SK-N-SH (cell line): Measurements from ENCODE around the gene CTXN3. TPM values are rescaled to one million over a fixed set of nuclear protein-coding genes. Genes with fewer than 3 reads are reported as not detected.

Source experiments
- CTCF ChIA-PET: fragments of 300-600, 350-600 bp; formaldehyde crosslinking; extraction: SDS; loops from one replicate; lab custom pipeline; 2021; lab: Yijun Ruan, JAX
- POLR2A ChIA-PET: fragments of 350-600 bp; sonication (Branson Sonifier 250); formaldehyde crosslinking; extraction: SDS; loops from one replicate; lab custom pipeline; 2020; ENCODE audit warnings: antibody characterized with exemption, inconsistent platforms; lab: Yijun Ruan, JAX
- DNase-seq: peaks from one replicate; pipeline ENCODE4 v3.0.0; 2012
- H2AFZ ChIP-seq: fragments of 200-600 bp; sonication (generic); 2 replicates; pipeline ENCODE4 v1.8.1; 2016; ENCODE audit warnings: antibody characterized with exemption, mild to moderate bottlenecking, low read depth
- H3F3A ChIP-seq: fragments of 200-600 bp; sonication (generic); replicated peaks from 2 replicates; pipeline ENCODE3; 2016; ENCODE audit warnings: antibody characterized with exemption, mild to moderate bottlenecking; ENCODE audit not compliant: insufficient read depth
- H3K27ac ChIP-seq, 2 experiments: fragments of 200-500 bp in 1 of 2; fragments of 200-600 bp in 1 of 2; sonication (Bioruptor generic) in 1 of 2; sonication (generic), shearing (Covaris generic) in 1 of 2; 2 replicates each; pipeline versions ENCODE4 v1.5.1 to v1.6.1; 2014 to 2016; ENCODE audit warnings: low read depth in 2 of 2, inconsistent platforms in 1 of 2, low read length in 1 of 2, mild to moderate bottlenecking in 1 of 2, mixed read lengths in 1 of 2
- H3K27me3 ChIP-seq: fragments of 200-600 bp; sonication (generic), shearing (Covaris generic); 2 replicates; pipeline ENCODE4 v1.6.1; 2016; ENCODE audit warnings: mixed run types; ENCODE audit not compliant: insufficient read depth
- H3K36me3 ChIP-seq, 2 experiments: fragments of 200-500 bp in 1 of 2; fragments of 200-600 bp in 1 of 2; sonication (Bioruptor generic) in 1 of 2; sonication (generic) in 1 of 2; replicated peaks in 1 of 2; 2 replicates each; pipeline versions ENCODE3 to v1.5.1; 2014 to 2016; ENCODE audit warnings: low read length in 1 of 2, mild to moderate bottlenecking in 1 of 2; ENCODE audit not compliant: insufficient read depth in 2 of 2, control insufficient read depth in 1 of 2
- H3K4me1 ChIP-seq, 2 experiments: fragments of 200-500 bp in 1 of 2; fragments of 200-600 bp in 1 of 2; sonication (Bioruptor generic) in 1 of 2; sonication (generic), shearing (Covaris generic) in 1 of 2; 2 replicates each; pipeline versions ENCODE4 v1.5.1 to v1.6.1; 2014 to 2016; ENCODE audit warnings: low read depth in 1 of 2, low read length in 1 of 2, mixed run types in 1 of 2; ENCODE audit not compliant: insufficient read depth in 2 of 2, control insufficient read depth in 1 of 2
- H3K4me2 ChIP-seq: fragments of 200-600 bp; sonication (generic), shearing (Covaris generic); 2 replicates; pipeline ENCODE4 v1.6.1; 2017; ENCODE audit warnings: mixed run types
- H3K4me3 ChIP-seq, 2 experiments: fragments of 200-500 bp in 1 of 2; fragments of 200-600 bp in 1 of 2; sonication (Bioruptor generic) in 1 of 2; sonication (generic), shearing (Covaris generic) in 1 of 2; 2 replicates each; pipeline versions ENCODE4 v1.5.1 to v1.8.1; 2014 to 2016; ENCODE audit warnings: low read depth in 2 of 2, inconsistent platforms in 1 of 2, low read length in 1 of 2, mild to moderate bottlenecking in 1 of 2, mixed read lengths in 1 of 2, moderate library complexity in 1 of 2
- H3K79me2 ChIP-seq: fragments of 200-600 bp; sonication (generic); 2 replicates; pipeline ENCODE4 v1.8.1; 2017; ENCODE audit warnings: mild to moderate bottlenecking; ENCODE audit not compliant: insufficient read depth
- H3K9ac ChIP-seq: fragments of 200-600 bp; sonication (generic); 2 replicates; pipeline ENCODE4 v1.6.1; 2017; ENCODE audit warnings: mixed run types
- H3K9me2 ChIP-seq: fragments of 200-600 bp; sonication (generic); 2 replicates; pipeline ENCODE4 v1.6.1; 2017; ENCODE audit warnings: mixed run types
- H3K9me3 ChIP-seq: fragments of 200-600 bp; sonication (generic); 2 replicates; pipeline ENCODE4 v1.6.1; 2017; ENCODE audit warnings: mixed run types, mild to moderate bottlenecking, moderate library complexity
- H4K20me1 ChIP-seq: fragments of 200-600 bp; sonication (generic); 2 replicates; pipeline ENCODE4 v1.6.1; 2017; ENCODE audit warnings: mild to moderate bottlenecking, mixed run types; ENCODE audit not compliant: insufficient read depth
- CHD2 ChIP-seq: fragments of 150-350 bp; IDR thresholded peaks from 2 replicates; pipeline ENCODE4 v1.6.1; 2018; ENCODE audit warnings: low read length; ENCODE audit not compliant: partially characterized antibody
- EZH2phosphoT487 ChIP-seq: fragments of 200-600 bp; sonication (generic); IDR thresholded peaks from 2 replicates; pipeline ENCODE4 v1.6.1; 2017; ENCODE audit warnings: low read depth, mixed run types, mild to moderate bottlenecking, antibody characterized with exemption, moderate library complexity, borderline replicate concordance
- FOSL2 ChIP-seq: IDR thresholded peaks from 2 replicates; pipeline ENCODE4 v1.4.0; 2012; ENCODE audit warnings: low read depth, mild to moderate bottlenecking, moderate library complexity, borderline replicate concordance
- FOXM1 ChIP-seq: IDR thresholded peaks from 2 replicates; pipeline ENCODE4 v1.4.0; 2012; ENCODE audit warnings: low read depth, mild to moderate bottlenecking
- GABPA ChIP-seq: IDR thresholded peaks from 2 replicates; pipeline ENCODE4 v1.4.0; 2012; ENCODE audit warnings: low read depth, mild to moderate bottlenecking
- GATA2 ChIP-seq: sonication (generic); formaldehyde crosslinking; IDR thresholded peaks from 2 replicates; pipeline ENCODE4 v1.5.0; 2020; ENCODE audit warnings: mild to moderate bottlenecking, missing genetic modification reagents
- JUND ChIP-seq: IDR thresholded peaks from 2 replicates; pipeline ENCODE4 v1.4.0; 2012
- MAX ChIP-seq: IDR thresholded peaks from 2 replicates; pipeline ENCODE4 v1.4.0; 2012; ENCODE audit warnings: low read depth
- MEF2A ChIP-seq: IDR thresholded peaks from 2 replicates; pipeline ENCODE4 v1.4.0; 2012; ENCODE audit warnings: low read depth, borderline replicate concordance
- NRF1 ChIP-seq: IDR thresholded peaks from 2 replicates; pipeline ENCODE4 v1.6.1; 2012; ENCODE audit warnings: low read depth, mild to moderate bottlenecking, low read length
- POLR2AphosphoS5 ChIP-seq: IDR thresholded peaks from 2 replicates; pipeline ENCODE4 v1.6.1; 2012; ENCODE audit warnings: low read depth, low read length
- RAD21 ChIP-seq: IDR thresholded peaks from 2 replicates; pipeline ENCODE4 v1.6.1; 2012; ENCODE audit warnings: mild to moderate bottlenecking, low read length
- RCOR1 ChIP-seq: fragments of 150-350 bp; IDR thresholded peaks from 2 replicates; pipeline ENCODE4 v1.6.1; 2017; ENCODE audit warnings: antibody characterized with exemption, low read length
- RFX5 ChIP-seq: IDR thresholded peaks from 2 replicates; pipeline ENCODE4 v1.6.1; 2012; ENCODE audit warnings: mild to moderate bottlenecking, improper control_type of control experiment, low read length
- TAF1 ChIP-seq: IDR thresholded peaks from 2 replicates; pipeline ENCODE4 v1.6.1; 2012; ENCODE audit warnings: low read depth, mild to moderate bottlenecking, low read length, moderate library complexity, borderline replicate concordance
- TEAD4 ChIP-seq: IDR thresholded peaks from 2 replicates; pipeline ENCODE4 v1.4.0; 2012; ENCODE audit warnings: mild to moderate bottlenecking, borderline replicate concordance; ENCODE audit not compliant: insufficient read depth
- USF1 ChIP-seq: IDR thresholded peaks from 2 replicates; pipeline ENCODE4 v1.4.0; 2012; ENCODE audit warnings: low read depth, borderline replicate concordance
- USF2 ChIP-seq: fragments of 150-350 bp; IDR thresholded peaks from 2 replicates; pipeline ENCODE4 v1.6.1; 2017; ENCODE audit warnings: antibody characterized with exemption, low read length, low read depth, borderline replicate concordance
- YY1 ChIP-seq: IDR thresholded peaks from 2 replicates; pipeline ENCODE4 v1.4.0; 2012; ENCODE audit warnings: low read depth, mild to moderate bottlenecking
- WGBS: methylation state at CpG from one replicate; pipeline ENCODE4 v1.1.6; 2017; ENCODE audit warnings: low lambda C conversion rate; 5-methylcytosine and 5-hydroxymethylcytosine counted together
- polyA plus RNA-seq, 3 experiments: library from polyadenylated mRNA; depleted of rRNA; stranded (reverse); fragments of >200 nt; gene quantifications; 2 replicates each; pipeline ENCODE4 v1.2.3, GENCODE V29; 2012
- TF ChIP-seq, protein P1 (sequence below): IDR thresholded peaks from 2 replicates; pipeline ENCODE4; 2012

CTXN3 gene
- polyA plus RNA-seq, 1 of the 3 experiments (the other 2 are of a cell fraction) = not detected

GRCh38 chr5:127645300-127645726, 3.6 kb upstream of the CTXN3 start:
- WGBS = 9% methylated on average over 2 of the region's 2 CpGs
- no peaks in the 10 kb centered on the region for H3K79me2 ChIP-seq
- H3F3A ChIP-seq = no peaks in the 10 kb centered on the region
- no peaks in the 10 kb centered on the region for H3K4me1 ChIP-seq
- no peak overlapping the region for H3K4me2 ChIP-seq
- ChIA-PET POLR2A (no interaction called here), CTCF (no interaction called here)
- no peaks in the 10 kb centered on the region for H3K9me3 ChIP-seq
- no peak for DNase-seq
- TF ChIP-seq CHD2 = no peak
- TF ChIP-seq FOSL2 = no peak
- TF ChIP-seq GABPA = no peak
- no peak for TF ChIP-seq NRF1
- no peak for TF ChIP-seq EZH2phosphoT487
- TF ChIP-seq TEAD4 = no peak
- no peak for TF ChIP-seq GATA2 (CRISPR knock-in tag)
- TF ChIP-seq MEF2A = no peak
- TF ChIP-seq USF2 = no peak
- TF ChIP-seq FOXM1 = no peak
- no peak for TF ChIP-seq RAD21
- TF ChIP-seq, protein P1, sequence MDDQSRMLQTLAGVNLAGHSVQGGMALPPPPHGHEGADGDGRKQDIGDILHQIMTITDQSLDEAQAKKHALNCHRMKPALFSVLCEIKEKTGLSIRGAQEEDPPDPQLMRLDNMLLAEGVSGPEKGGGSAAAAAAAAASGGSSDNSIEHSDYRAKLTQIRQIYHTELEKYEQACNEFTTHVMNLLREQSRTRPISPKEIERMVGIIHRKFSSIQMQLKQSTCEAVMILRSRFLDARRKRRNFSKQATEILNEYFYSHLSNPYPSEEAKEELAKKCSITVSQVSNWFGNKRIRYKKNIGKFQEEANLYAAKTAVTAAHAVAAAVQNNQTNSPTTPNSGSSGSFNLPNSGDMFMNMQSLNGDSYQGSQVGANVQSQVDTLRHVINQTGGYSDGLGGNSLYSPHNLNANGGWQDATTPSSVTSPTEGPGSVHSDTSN = no peak
- no peak for TF ChIP-seq JUND
- TF ChIP-seq RCOR1 = no peak
- no peak for TF ChIP-seq YY1
- no peak for TF ChIP-seq POLR2AphosphoS5
- no peak for TF ChIP-seq MAX
- H3K27me3 ChIP-seq = peaks cover 13% of the 10 kb centered on the region; the same call in 1 of the 2 replicates
- H4K20me1 ChIP-seq = no peaks in the 10 kb centered on the region
- H3K36me3 ChIP-seq = no peaks in the 10 kb centered on the region
- no peak overlapping the region for H3K4me3 ChIP-seq
- H3K9ac ChIP-seq = no peak overlapping the region
- no peak overlapping the region for H3K27ac ChIP-seq
- no peak overlapping the region for H2AFZ ChIP-seq
- no peaks in the 10 kb centered on the region for H3K9me2 ChIP-seq

- Histone ChIP-seq H2AFZ (no peak overlapping the region), H3K27me3 (peaks cover 14% of the 10 kb centered on the region; the same call in 1 of the 2 replicates), H3K4me2 (no peak overlapping the region), H3K27ac (no peak overlapping the region), H3F3A (no peaks in the 10 kb centered on the region), H3K9ac (no peak overlapping the region), H3K9me3 (no peaks in the 10 kb centered on the region), H3K36me3 (no peaks in the 10 kb centered on the region), H3K4me1 (no peaks in the 10 kb centered on the region), H3K9me2 (no peaks in the 10 kb centered on the region), H3K79me2 (no peaks in the 10 kb centered on the region), H3K4me3 (no peak overlapping the region), H4K20me1 (no peaks in the 10 kb centered on the region)
- no peak for TF ChIP-seq JUND
- TF ChIP-seq MEF2A = no peak
- TF ChIP-seq USF1 = no peak
- TF ChIP-seq TAF1 = no peak
- no peak for TF ChIP-seq RFX5
- CTCF ChIA-PET = interaction anchor here (1.2 kb wide), 1 partner anchor 14 kb away, joined by 3 read pairs; no protein-coding TSS in a partner anchor
- WGBS = 43% methylated on average over 8 of the region's 8 CpGs
- DNase-seq = no peak
- POLR2A ChIA-PET = no interaction called here
Observed at GRCh38 chr5:127647361-127647958, 1.4 kb upstream of the CTXN3 start.
